ENCODE results near the gene ATG10. TPM values are rescaled to one million over a fixed set of nuclear protein-coding genes. Genes with fewer than 3 reads are reported as not detected.

The ATG10 gene
- polyA plus RNA-seq, 1 donor from 2014 or later: 12.1 TPM

GRCh38 chr5:82155305-82155704 lies 183.5 kb downstream of the ATG10 start:
- H3K4me2 ChIP-seq (ENCODE audit: low read length): no peak overlapping the region

DNA sequence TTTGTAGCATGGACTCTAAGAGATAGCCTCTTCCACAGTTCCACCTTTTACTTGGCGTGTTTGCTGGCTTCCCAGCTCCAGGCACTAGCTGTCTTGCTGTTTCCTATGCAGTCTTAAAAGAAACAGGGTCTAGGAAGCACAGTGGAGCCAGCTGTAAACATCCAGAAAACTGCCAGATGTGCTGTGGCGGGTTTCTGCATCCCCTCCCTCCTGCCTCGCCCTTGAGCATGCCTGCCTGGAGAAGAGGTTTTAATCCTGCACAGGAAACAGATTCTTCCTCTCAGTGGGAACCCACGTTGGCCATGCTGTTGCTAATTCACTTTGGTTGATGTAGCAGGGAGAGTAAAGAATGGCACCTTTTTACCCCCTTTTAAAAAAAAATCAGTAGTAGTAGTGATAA lies 185.1 kb downstream of the ATG10 start:
- Histone ChIP-seq H3K36me3 (ENCODE audit: insufficient read depth, low read length) (no peaks in the 10 kb centered on the region), H3K9me2 (ENCODE audit: insufficient read depth, low read length) (no peaks in the 10 kb centered on the region), H3K79me2 (replicated peaks; ENCODE audit: insufficient read depth, low read length) (no peaks in the 10 kb centered on the region), H2AFZ (ENCODE audit: low read depth, low read length) (no peak overlapping the region), H3K27ac (ENCODE audit: low read length) (no peak overlapping the region), H3K9me3 (ENCODE audit: low read length) (no peaks in the 10 kb centered on the region), H3K27me3 (ENCODE audit: insufficient read depth, low read depth, low read length) (no peaks in the 10 kb centered on the region), H3F3A (ENCODE audit: insufficient read depth, low read length, poor library complexity, severe bottlenecking) (no peaks in the 10 kb centered on the region), H4K20me1 (ENCODE audit: insufficient read depth) (no peaks in the 10 kb centered on the region), H3K9ac (ENCODE audit: low read length) (no peak overlapping the region), H3K4me2 (ENCODE audit: low read length) (no peak overlapping the region), H3K4me3 (ENCODE audit: low read length) (no peak overlapping the region)
- TF ChIP-seq TAF1 (IDR thresholded peaks at IDR 0.05; ENCODE audit: low read depth) (no peak), MXI1 (conservative IDR thresholded peaks at IDR 0.05; ENCODE audit: poor library complexity, severe bottlenecking) (no peak), POLR2AphosphoS5 (IDR thresholded peaks at IDR 0.05) (no peak), RAD21 (conservative IDR thresholded peaks at IDR 0.05) (no peak), SMC3 (conservative IDR thresholded peaks at IDR 0.05; ENCODE audit: poor library complexity) (no peak), CTCF (IDR thresholded peaks at IDR 0.05; ENCODE audit: poor library complexity, severe bottlenecking) (no peak), EZH2 (IDR thresholded peaks at IDR 0.05; ENCODE audit: borderline replicate concordance, insufficient read depth, low read length, poor library complexity, severe bottlenecking) (no peak)
- TF ChIP-seq, protein P1, sequence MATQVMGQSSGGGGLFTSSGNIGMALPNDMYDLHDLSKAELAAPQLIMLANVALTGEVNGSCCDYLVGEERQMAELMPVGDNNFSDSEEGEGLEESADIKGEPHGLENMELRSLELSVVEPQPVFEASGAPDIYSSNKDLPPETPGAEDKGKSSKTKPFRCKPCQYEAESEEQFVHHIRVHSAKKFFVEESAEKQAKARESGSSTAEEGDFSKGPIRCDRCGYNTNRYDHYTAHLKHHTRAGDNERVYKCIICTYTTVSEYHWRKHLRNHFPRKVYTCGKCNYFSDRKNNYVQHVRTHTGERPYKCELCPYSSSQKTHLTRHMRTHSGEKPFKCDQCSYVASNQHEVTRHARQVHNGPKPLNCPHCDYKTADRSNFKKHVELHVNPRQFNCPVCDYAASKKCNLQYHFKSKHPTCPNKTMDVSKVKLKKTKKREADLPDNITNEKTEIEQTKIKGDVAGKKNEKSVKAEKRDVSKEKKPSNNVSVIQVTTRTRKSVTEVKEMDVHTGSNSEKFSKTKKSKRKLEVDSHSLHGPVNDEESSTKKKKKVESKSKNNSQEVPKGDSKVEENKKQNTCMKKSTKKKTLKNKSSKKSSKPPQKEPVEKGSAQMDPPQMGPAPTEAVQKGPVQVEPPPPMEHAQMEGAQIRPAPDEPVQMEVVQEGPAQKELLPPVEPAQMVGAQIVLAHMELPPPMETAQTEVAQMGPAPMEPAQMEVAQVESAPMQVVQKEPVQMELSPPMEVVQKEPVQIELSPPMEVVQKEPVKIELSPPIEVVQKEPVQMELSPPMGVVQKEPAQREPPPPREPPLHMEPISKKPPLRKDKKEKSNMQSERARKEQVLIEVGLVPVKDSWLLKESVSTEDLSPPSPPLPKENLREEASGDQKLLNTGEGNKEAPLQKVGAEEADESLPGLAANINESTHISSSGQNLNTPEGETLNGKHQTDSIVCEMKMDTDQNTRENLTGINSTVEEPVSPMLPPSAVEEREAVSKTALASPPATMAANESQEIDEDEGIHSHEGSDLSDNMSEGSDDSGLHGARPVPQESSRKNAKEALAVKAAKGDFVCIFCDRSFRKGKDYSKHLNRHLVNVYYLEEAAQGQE (IDR thresholded peaks at IDR 0.05; ENCODE audit: borderline replicate concordance): no peak

More at GRCh38 chr5:82155305-82155704, 183.5 kb downstream of the ATG10 start:
- Histone ChIP-seq H3K9ac (ENCODE audit: low read length) (no peak overlapping the region), H3F3A (ENCODE audit: insufficient read depth, low read length, poor library complexity, severe bottlenecking) (no peaks in the 10 kb centered on the region), H3K27me3 (ENCODE audit: insufficient read depth, low read depth, low read length) (no peaks in the 10 kb centered on the region), H3K27ac (ENCODE audit: low read length) (no peak overlapping the region), H4K20me1 (ENCODE audit: insufficient read depth) (no peaks in the 10 kb centered on the region), H3K36me3 (ENCODE audit: insufficient read depth, low read length) (no peaks in the 10 kb centered on the region), H3K9me3 (ENCODE audit: low read length) (no peaks in the 10 kb centered on the region), H2AFZ (ENCODE audit: low read depth, low read length) (no peak overlapping the region), H3K4me3 (ENCODE audit: low read length) (no peak overlapping the region), H3K9me2 (ENCODE audit: insufficient read depth, low read length) (no peaks in the 10 kb centered on the region), H3K79me2 (replicated peaks; ENCODE audit: insufficient read depth, low read length) (no peaks in the 10 kb centered on the region)
- TF ChIP-seq RAD21 (conservative IDR thresholded peaks at IDR 0.05) (no peak), TAF1 (IDR thresholded peaks at IDR 0.05; ENCODE audit: low read depth) (no peak), EP300 (conservative IDR thresholded peaks at IDR 0.05; ENCODE audit: poor library complexity, severe bottlenecking) (no peak), CTCF (IDR thresholded peaks at IDR 0.05; ENCODE audit: poor library complexity, severe bottlenecking) (no peak), EZH2 (IDR thresholded peaks at IDR 0.05; ENCODE audit: borderline replicate concordance, insufficient read depth, low read length, poor library complexity, severe bottlenecking) (no peak), SMC3 (conservative IDR thresholded peaks at IDR 0.05; ENCODE audit: poor library complexity) (no peak), MXI1 (conservative IDR thresholded peaks at IDR 0.05; ENCODE audit: poor library complexity, severe bottlenecking) (no peak), POLR2AphosphoS5 (IDR thresholded peaks at IDR 0.05) (no peak)
- TF ChIP-seq, protein P1 (IDR thresholded peaks at IDR 0.05; ENCODE audit: borderline replicate concordance): no peak

Data from neural cell (in vitro differentiated cells).